Mononuclear cell (primary cell): Measurements from ENCODE around the gene BOD1L1. TPM values are rescaled to one million over a fixed set of nuclear protein-coding genes. Genes with fewer than 3 reads are reported as not detected.
A peak's percentile ranks its signal among the peaks of the same experiment; 100 is the strongest.

Source experiments
- H3K27me3 ChIP-seq: 2 replicates; pipeline ENCODE4 v1.6.0; 2011; ENCODE audit warnings: low read length, control low read depth; ENCODE audit not compliant: insufficient read depth
- H3K4me1 ChIP-seq: 2 replicates; pipeline ENCODE4 v1.5.1; 2011; ENCODE audit warnings: mild to moderate bottlenecking, low read length, control low read depth; ENCODE audit not compliant: insufficient read depth
- H3K4me3 ChIP-seq: 2 replicates; pipeline ENCODE4 v1.5.1; 2011; ENCODE audit warnings: mild to moderate bottlenecking, low read length, moderate library complexity
- H3K9me3 ChIP-seq: 2 replicates; pipeline ENCODE4 v1.5.1; 2011; ENCODE audit warnings: low read depth, mild to moderate bottlenecking, control low read depth, low read length
- total RNA-seq: library from RNA; depleted of rRNA; stranded (reverse); fragments of >200 nt; gene quantifications from one replicate; pipeline ENCODE4 v1.2.3, GENCODE V29; 2012

Gene BOD1L1
- total RNA-seq: 48.7 TPM

GRCh38 chr4:13627606-13628311 lies at the start of gene BOD1L1:
TSS of gene BOD1L1 (minus strand) at chr4:13627725. CDS start at chr4:13627587, 138 bp downstream.
- peak within 1 kb of the TSS; percentile 86 for H3K4me3 ChIP-seq
- no peaks in the 10 kb centered on the region for H3K9me3 ChIP-seq
- no peaks in the 10 kb centered on the region for H3K27me3 ChIP-seq
- peaks cover 32% of the 10 kb centered on the region for H3K4me1 ChIP-seq

GRCh38 chr4:13674971-13675370 lies 47.4 kb upstream of the BOD1L1 start:
- H3K27me3 ChIP-seq: no peaks in the 10 kb centered on the region
- no peaks in the 10 kb centered on the region for H3K4me1 ChIP-seq
- H3K4me3 ChIP-seq: no peak overlapping the region
- H3K9me3 ChIP-seq: peaks cover 14% of the 10 kb centered on the region

GRCh38 chr4:13673167-13673566 lies 45.6 kb upstream of the BOD1L1 start:
- H3K9me3 ChIP-seq: peaks cover 14% of the 10 kb centered on the region
- no peaks in the 10 kb centered on the region for H3K27me3 ChIP-seq
- no peak overlapping the region for H3K4me3 ChIP-seq
- no peaks in the 10 kb centered on the region for H3K4me1 ChIP-seq

GRCh38 chr4:13670456-13671160 lies 43.1 kb upstream of the BOD1L1 start:
- no peaks in the 10 kb centered on the region for H3K27me3 ChIP-seq
- no peaks in the 10 kb centered on the region for H3K4me1 ChIP-seq
- no peak overlapping the region for H3K4me3 ChIP-seq
- H3K9me3 ChIP-seq: peaks cover 14% of the 10 kb centered on the region

- H3K27me3 ChIP-seq: no peaks in the 10 kb centered on the region
- H3K4me3 ChIP-seq: no peak overlapping the region
- no peaks in the 10 kb centered on the region for H3K4me1 ChIP-seq
- peaks cover 5% of the 10 kb centered on the region for H3K9me3 ChIP-seq
These were observed 38.5 kb upstream of the BOD1L1 start for GRCh38 chr4:13665701-13666660.

GRCh38 chr4:13659341-13660070 lies 32.0 kb upstream of the BOD1L1 start:
- peaks cover 13% of the 10 kb centered on the region for H3K4me1 ChIP-seq
- no peaks in the 10 kb centered on the region for H3K27me3 ChIP-seq
- no peaks in the 10 kb centered on the region for H3K9me3 ChIP-seq
- no peak overlapping the region for H3K4me3 ChIP-seq

- H3K4me3 ChIP-seq: peak overlapping the region; percentile 24
- no peaks in the 10 kb centered on the region for H3K27me3 ChIP-seq
- H3K4me1 ChIP-seq: peaks cover 15% of the 10 kb centered on the region
- no peaks in the 10 kb centered on the region for H3K9me3 ChIP-seq
These were observed 29.3 kb upstream of the BOD1L1 start for GRCh38 chr4:13656569-13657405.

- Histone ChIP-seq H3K9me3 (no peaks in the 10 kb centered on the region), H3K4me1 (peaks cover 15% of the 10 kb centered on the region), H3K27me3 (no peaks in the 10 kb centered on the region), H3K4me3 (peak overlapping the region; percentile 39)
These were observed 26.8 kb upstream of the BOD1L1 start for GRCh38 chr4:13654162-13654797.

- H3K4me3 ChIP-seq: no peak overlapping the region
These were observed 26.2 kb upstream of the BOD1L1 start for GRCh38 chr4:13653766-13654161.

GRCh38 chr4:13647031-13647430 lies 19.5 kb upstream of the BOD1L1 start:
- Histone ChIP-seq H3K27me3 (peaks cover 3% of the 10 kb centered on the region), H3K4me1 (no peaks in the 10 kb centered on the region), H3K4me3 (no peak overlapping the region), H3K9me3 (no peaks in the 10 kb centered on the region)

More at GRCh38 chr4:13653766-13654161, 26.2 kb upstream of the BOD1L1 start:
- peaks cover 15% of the 10 kb centered on the region for H3K4me1 ChIP-seq
- H3K27me3 ChIP-seq: no peaks in the 10 kb centered on the region
- no peaks in the 10 kb centered on the region for H3K9me3 ChIP-seq

GRCh38 chr4:13645075-13645474 lies 17.6 kb upstream of the BOD1L1 start:
- H3K4me1 ChIP-seq: no peaks in the 10 kb centered on the region
- no peaks in the 10 kb centered on the region for H3K9me3 ChIP-seq
- no peak overlapping the region for H3K4me3 ChIP-seq
- peaks cover 4% of the 10 kb centered on the region for H3K27me3 ChIP-seq

GRCh38 chr4:13642170-13642950 lies 14.8 kb upstream of the BOD1L1 start:
- H3K4me1 ChIP-seq: no peaks in the 10 kb centered on the region
- H3K27me3 ChIP-seq: peaks cover 16% of the 10 kb centered on the region
- H3K4me3 ChIP-seq: no peak overlapping the region
- H3K9me3 ChIP-seq: no peaks in the 10 kb centered on the region

- H3K27me3 ChIP-seq: peaks cover 19% of the 10 kb centered on the region
- no peak overlapping the region for H3K4me3 ChIP-seq
- H3K4me1 ChIP-seq: no peaks in the 10 kb centered on the region
- H3K9me3 ChIP-seq: no peaks in the 10 kb centered on the region
These were observed 13.6 kb upstream of the BOD1L1 start for GRCh38 chr4:13641084-13641483.
